Measurements from ENCODE around the gene MORC4.

- TF ChIP-seq CTCF (IDR thresholded peaks at IDR 0.05) (no peak), POLR2AphosphoS5 (IDR thresholded peaks at IDR 0.05; ENCODE audit: insufficient read depth in 1 of 2, low read depth in 1 of 2) (no peak)
These were observed 47.0 kb downstream of the MORC4 start for GRCh38 chrX:106952988-106953387.

Data from vagina (tissue), 2 donors.